Stimulated activated CD4-positive, alpha-beta T cell treated with anti-CD3 and anti-CD28 coated beads, Interleukin-1b, Interleukin-23, amount 100 ng/mL, for 48 hours (primary cell): ENCODE results near the gene NMNAT2.
A peak's percentile ranks its signal among the peaks of the same experiment; 100 is the strongest.

ENCODE experiments used
- DNase-seq: peaks from one replicate; pipeline ENCODE4 v3.0.0-alpha.2; 2020

NMNAT2 gene

GRCh38 chr1:183363972-183364371 lies 54.2 kb downstream of the NMNAT2 start:
- DNase-seq, result no peak

DNA sequence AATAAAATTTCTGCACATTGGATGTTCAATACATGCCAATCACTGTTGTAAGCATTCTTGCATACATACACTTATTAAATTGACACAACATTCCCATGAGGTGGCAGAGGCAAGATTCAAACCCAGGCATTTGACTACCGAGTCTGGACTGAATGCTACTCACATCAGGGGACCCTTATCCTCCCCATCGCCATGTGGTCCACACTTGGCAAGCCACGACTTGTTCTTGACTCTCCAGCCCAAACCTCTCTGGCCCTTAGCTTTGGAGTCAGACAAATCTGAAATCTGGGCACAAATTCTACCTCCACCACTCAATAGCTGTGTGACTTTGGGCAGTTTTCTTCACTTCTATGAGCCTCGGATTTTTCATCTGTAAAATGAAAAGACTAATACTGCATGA lies 57.1 kb downstream of the NMNAT2 start:
- no peak for DNase-seq

DNA sequence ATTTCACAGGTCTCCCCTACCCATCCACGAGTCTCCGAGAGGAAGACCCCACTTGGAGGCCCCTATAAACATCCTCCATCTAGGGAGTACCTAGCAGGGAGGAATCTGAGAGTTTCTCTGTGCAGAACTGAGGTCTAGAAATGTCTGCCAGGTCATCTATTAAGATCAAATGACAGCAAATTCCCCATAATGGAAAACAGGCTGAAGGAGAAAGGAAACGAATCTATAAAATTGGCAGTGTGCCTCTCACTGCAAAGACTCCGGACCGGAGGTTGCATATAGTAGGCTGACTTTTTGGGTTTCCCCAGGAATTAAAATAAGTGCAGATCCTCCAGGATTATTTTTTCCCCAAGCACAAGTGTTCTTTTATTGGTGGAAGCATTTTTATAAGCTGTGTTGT lies 57.7 kb downstream of the NMNAT2 start:
- DNase-seq, result no peak

DNA sequence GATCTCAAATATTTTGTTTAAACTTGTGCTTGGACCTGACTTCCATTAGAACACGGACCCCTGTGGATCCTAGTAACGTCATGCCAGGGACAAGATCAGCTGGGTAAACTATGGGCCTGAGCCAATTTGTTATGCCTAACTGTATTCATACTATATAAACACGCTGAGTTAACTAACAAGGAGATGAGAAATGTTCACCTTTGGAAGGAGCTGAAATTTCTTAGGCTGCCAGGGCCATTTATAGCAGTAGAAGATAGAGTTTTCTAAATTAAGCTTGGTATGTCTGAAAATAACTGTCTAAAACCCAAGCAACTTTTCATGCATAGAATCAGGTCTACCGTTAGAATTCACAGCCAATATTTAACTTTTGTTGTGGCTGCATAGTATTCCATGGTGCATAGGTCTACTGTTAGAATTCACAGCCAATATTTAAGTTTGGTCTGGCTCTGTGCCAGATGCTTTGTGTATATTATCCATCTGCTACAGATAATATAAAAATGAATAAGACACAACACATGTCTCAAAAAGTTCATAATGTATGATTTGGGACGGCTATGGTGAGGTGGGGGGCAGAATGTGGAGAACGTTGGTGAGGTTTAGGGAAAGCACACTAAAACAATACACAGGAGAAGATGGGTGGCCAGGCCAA lies 61.5 kb downstream of the NMNAT2 start:
- DNase-seq, result no peak

GRCh38 chr1:183355797-183356196 lies 62.4 kb downstream of the NMNAT2 start:
- DNase-seq, result no peak

GRCh38 chr1:183355181-183355580 lies 63.0 kb downstream of the NMNAT2 start:
- no peak for DNase-seq

DNA sequence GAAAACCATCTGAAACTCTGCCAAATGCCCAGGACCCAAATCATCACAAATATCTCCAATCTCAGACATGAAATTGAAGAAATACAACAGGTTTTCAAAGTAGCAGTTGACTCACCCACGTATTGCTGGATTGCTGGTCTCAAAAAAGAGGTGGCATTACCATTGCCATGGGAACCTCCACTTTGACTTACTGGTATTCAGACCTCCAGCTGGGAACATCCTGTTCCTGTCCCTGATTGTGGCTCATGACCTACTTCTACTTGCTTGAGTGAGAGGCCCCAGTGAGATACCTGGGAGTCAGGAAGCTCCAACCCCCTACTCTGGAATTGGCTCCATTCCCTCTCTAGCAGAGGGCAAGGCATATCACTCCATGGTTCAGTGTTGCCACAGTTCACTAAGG lies 64.6 kb downstream of the NMNAT2 start:
- no peak for DNase-seq

- no peak for DNase-seq
Observed at GRCh38 chr1:183349201-183349711, 68.9 kb downstream of the NMNAT2 start.

DNA sequence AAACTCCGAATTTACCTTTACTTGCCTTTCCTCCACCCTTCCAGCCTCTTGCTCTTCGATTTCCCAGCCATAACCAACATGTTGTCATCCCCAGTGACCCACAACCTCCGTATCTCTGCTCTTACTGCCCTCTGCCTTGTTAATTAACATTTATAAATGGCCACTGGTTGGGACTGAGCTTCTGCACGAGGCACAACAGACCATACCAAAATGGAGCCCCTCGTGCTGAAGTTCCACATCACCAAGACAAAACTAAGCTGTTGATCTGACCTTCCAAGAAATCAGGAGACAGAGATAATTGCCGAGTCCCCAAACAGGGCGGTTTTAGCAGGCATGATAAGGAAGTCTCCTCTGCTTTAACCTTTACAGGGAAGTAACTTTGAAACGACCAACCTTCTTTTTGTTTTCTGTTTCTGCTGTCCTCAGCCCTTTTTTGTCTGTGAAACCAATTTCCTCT lies 71.9 kb downstream of the NMNAT2 start:
- no peak for DNase-seq

- DNase-seq, result no peak
Observed at GRCh38 chr1:183339556-183340167, 78.5 kb downstream of the NMNAT2 start.

DNA sequence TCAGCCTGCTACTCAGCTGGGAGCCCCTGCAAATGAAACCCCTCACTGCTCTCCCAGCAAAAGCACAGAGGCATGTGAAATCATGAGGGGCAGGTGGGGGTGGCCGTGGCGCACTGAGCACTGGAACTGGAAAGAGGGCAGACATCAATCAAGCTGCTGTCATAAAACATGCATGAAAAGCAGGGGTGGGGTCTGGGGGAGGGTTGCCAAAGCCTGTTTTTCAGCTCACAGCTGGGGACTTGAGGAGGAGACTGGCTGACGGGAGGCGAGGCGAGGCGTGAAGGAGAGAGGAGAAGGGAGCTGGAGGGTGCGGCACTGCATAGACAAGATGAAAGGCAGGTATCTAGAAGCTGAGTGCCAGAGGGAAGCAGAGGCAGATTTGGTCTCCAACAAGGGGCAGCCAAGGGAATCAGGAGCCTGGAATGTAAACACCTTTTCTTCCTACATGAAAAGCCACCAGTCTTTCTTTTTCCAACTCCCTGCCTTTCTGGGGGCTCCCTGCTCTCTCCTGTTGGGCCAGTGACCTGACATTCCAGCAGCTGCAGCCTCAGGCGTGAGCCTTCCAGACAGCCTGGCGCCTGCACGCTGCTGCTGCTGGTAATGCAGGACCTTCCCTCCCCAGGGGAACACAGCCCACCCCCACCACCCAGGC lies 87.0 kb downstream of the NMNAT2 start:
- no peak for DNase-seq

- DNase-seq, result no peak
Observed at GRCh38 chr1:183330335-183330734, 87.8 kb downstream of the NMNAT2 start.

GRCh38 chr1:183328371-183328770 lies 89.8 kb downstream of the NMNAT2 start:
- DNase-seq, result no peak

- DNase-seq, result no peak
Observed at GRCh38 chr1:183327434-183328290, 90.5 kb downstream of the NMNAT2 start.

GRCh38 chr1:183323849-183324683 lies 94.1 kb downstream of the NMNAT2 start:
- no peak for DNase-seq

GRCh38 chr1:183319606-183320005 lies 98.6 kb downstream of the NMNAT2 start:
- DNase-seq, result no peak

DNA sequence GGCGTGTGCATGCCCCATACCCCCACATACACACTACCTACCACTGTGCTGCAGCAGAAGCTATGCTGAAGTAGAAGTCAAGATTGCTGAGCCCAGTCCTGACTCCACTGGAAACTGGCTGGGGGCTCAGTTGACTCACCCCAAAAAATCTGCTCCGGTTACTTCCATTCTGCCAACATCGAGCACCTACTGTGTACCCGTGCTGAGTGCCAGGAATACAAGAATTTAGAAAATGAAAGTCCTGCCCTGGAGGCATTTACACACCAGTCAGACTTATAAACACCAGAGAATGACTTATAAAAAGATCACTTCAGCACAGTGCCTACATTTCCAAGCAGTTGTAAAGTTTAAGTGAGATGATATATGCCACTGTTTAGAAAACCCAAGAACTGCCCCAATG lies 99.1 kb downstream of the NMNAT2 start:
- no peak for DNase-seq

DNA sequence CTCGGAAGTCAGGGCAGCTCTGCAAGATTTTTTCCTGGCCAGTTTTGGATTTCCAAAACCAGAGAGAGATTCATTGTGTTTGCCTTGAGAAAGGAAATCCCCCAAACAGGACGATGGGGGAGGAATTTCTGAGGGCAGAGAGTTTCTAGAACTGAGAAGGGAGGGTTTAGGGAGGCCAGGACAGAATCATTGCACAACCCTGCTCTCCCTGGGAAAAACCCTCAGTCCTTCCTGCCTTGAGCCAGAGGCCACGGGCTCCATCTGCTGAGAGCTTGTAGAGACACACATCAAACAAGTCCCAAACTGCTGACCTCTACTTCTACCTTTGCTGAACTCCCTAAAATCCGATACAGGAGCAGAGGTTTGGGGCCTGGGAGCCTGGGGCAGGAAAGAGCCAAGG lies 99.7 kb downstream of the NMNAT2 start:
- DNase-seq, result no peak

- no peak for DNase-seq
Observed at GRCh38 chr1:183315991-183316758, 102.0 kb downstream of the NMNAT2 start.

DNA sequence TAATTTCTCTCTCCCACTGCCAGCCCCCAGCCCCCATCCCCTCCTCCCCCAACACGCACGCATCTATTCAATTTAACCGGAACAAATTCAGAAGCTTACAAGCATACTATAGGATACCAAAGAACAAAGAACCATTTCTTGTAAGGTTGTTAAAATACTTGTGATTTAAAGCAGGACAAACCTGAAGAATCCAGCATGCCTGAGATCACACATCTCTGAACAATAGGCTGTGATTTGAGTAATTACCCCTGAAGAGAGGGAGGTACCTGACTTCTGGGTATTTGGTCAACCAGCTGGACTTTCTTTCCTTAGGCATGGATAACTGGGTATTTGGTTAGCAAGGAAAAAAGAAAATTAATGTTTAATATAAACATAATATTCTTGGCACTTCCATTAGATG lies 105.1 kb downstream of the NMNAT2 start:
- DNase-seq, result no peak

DNA sequence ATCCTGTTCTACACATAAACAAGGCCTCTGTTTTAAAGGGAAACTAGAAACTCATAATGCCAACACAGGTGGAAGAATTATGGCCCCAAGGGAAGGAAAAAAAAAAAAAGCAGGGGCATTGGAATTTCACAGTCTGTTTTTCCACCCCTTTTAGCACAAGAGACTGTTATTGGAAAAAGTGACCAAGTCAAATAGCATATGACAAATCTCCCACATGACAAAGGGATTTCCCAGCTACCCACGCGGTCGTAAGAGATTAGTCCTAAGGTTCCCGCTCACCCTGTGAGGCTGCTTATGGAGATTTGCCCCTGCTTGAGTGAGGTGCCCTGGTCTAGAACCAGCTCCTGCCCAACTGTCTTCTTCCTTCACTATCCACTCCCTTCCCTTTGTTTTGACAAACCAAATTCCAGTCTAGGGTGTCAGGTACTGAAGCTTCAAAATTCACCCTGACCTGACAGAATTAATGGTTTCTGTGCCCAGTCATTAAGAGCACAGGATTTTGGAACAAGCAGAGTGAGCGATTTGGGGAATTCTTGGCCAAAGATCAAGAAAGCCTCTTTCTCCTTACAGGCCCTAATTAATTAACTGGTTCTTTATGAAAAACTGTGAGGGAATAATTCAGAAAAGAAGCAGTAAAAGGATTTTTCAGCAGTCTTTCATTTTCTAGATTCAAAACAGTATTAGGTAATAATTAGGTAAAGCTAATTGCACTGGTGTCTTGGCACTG lies 107.3 kb downstream of the NMNAT2 start:
- peak; percentile 39 for DNase-seq
